Effector memory CD8-positive, alpha-beta T cell (primary cell): ENCODE measurements around the gene JAG1.

Experiments used
- ATAC-seq: fragments of 150-1000 bp; cut with Tn5 transposase; replicated peaks from 2 replicates; pipeline ENCODE4 v1.10.0; 2021; ENCODE audit warnings: mild to moderate bottlenecking, moderate library complexity
- DNase-seq, 3 experiments: peaks; one replicate each; pipeline ENCODE4 v3.0.0; 2021
- H3K27ac Mint-ChIP-seq, 2 donors: one replicate each; pipeline ENCODE4 v1.8.0; 2022; ENCODE audit warnings: mild to moderate bottlenecking in 2 of 2, mixed read lengths in 2 of 2, moderate library complexity in 2 of 2
- H3K27me3 Mint-ChIP-seq, 2 donors: one replicate each; pipeline ENCODE4 v1.8.0; 2022; ENCODE audit warnings: mixed read lengths in 2 of 2
- H3K36me3 Mint-ChIP-seq: one replicate; pipeline ENCODE4 v1.8.0; 2022; ENCODE audit warnings: mild to moderate bottlenecking, moderate library complexity, mixed read lengths; ENCODE audit not compliant: insufficient read depth
- H3K4me1 Mint-ChIP-seq, 2 donors: one replicate each; pipeline ENCODE4 v1.8.0; 2022; ENCODE audit warnings: low read depth in 2 of 2, mixed read lengths in 2 of 2
- H3K4me3 Mint-ChIP-seq, 2 donors: one replicate each; pipeline ENCODE4 v1.8.0; 2022; ENCODE audit warnings: mild to moderate bottlenecking in 2 of 2, mixed read lengths in 2 of 2, moderate library complexity in 2 of 2
- H3K9me3 Mint-ChIP-seq, 2 donors: one replicate each; pipeline ENCODE4 v1.8.0; 2022; ENCODE audit warnings: mixed read lengths in 2 of 2
- total RNA-seq, 9 experiments: gene quantifications; one replicate each; lab custom pipeline; 2026; lab: John Stamatoyannopoulos, UW

JAG1 gene
- total RNA-seq, result 0.23 to 4.9 (median 1.6) reads per million in 9 experiments

DNA sequence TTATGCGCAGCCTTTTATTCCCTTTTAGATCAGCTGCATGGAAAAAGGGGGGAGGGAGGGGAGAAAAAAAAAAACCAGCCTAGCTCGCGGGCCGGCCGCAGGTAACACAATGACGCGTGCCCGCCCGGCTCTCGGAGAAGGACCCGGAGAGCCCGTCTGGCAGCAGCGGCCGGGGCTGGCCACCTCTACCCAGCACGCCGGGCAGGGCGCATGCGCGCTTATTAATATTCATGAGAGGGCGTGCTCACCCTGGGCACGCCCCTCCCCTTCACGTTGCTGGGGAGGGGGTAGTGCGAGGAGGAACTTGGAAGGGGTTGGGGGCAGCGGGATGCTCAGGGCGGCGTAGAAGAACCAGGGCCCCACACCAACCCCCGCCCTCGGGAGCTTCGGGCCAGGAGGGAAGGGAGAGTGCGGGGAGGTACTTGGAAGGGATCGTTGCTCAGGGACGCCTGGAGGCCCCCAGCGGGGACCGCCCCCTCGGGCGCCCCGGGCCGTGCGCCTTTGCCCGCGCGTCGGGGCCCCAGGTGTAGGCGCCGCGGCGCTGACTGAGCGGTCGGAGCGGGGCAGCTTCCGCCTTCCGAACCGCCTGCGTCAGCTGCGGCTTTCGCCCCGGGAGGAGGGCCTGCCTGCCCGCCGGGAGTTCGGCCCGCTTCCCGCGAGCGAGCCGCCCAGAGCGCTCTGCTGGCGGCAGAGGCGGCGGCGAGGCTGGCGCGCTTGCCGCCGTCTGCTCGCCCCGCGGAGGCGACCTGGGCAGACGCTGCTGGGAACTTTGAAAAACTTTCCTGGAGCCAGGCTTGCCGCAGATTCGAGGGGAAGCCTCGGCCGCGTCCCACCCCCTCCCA is at the start of gene JAG1:
Gene JAG1 (minus strand): TSS at position 158 of the 842 bp plus-strand sequence. CDS start 469 bp downstream, outside the sequence.
- peak within 1 kb of the TSS; percentile 88 to 90 for H3K4me3 Mint-ChIP-seq
- ATAC-seq (peak; percentile 58), DNase-seq (peak in 2 of 3 experiments; percentile 15 to 23)
- peaks cover 67 to 89% of the 10 kb centered on the region in 2 donors for H3K27me3 Mint-ChIP-seq
- no peaks in the 10 kb centered on the region for H3K9me3 Mint-ChIP-seq
- peaks cover 3% of the 10 kb centered on the region for H3K36me3 Mint-ChIP-seq
- H3K4me1 Mint-ChIP-seq, result peaks cover 9 to 14% of the 10 kb centered on the region in 2 donors
- peak within 1 kb of the TSS in 1 of 2 donors; percentile 44 for H3K27ac Mint-ChIP-seq

DNA sequence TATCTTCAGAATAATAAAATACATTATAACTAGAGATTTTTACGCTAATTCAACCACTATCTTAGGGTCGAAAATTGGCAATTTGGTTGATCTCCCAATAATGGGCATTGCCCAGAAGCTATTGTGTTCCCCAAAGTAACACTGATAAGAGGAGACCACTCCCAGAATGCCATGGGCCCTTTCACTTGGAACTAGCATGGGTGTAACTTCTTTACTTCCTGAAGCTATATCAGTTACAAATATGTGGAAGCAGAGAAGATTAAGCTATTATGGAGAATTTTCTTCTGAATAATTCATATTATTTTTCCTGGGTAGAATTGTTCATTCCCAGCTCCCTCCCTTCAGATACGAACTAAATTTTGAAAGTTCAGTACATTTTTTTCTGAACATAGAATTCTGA is 48.2 kb upstream of the JAG1 start:
- no peak for ATAC-seq
- no peak overlapping the region for H3K27ac Mint-ChIP-seq
- DNase-seq, result no peak
- no peaks in the 10 kb centered on the region for H3K4me1 Mint-ChIP-seq
- H3K9me3 Mint-ChIP-seq, result no peaks in the 10 kb centered on the region
- no peaks in the 10 kb centered on the region for H3K36me3 Mint-ChIP-seq
- no peak overlapping the region for H3K4me3 Mint-ChIP-seq
- H3K27me3 Mint-ChIP-seq, result peaks cover 24 to 57% of the 10 kb centered on the region in 2 donors

GRCh38 chr20:10721137-10721896 is 47.5 kb upstream of the JAG1 start:
- H3K4me1 Mint-ChIP-seq, result no peaks in the 10 kb centered on the region
- DNase-seq (no peak), ATAC-seq (no peak)
- H3K4me3 Mint-ChIP-seq, result no peak overlapping the region
- peaks cover 24 to 58% of the 10 kb centered on the region in 2 donors for H3K27me3 Mint-ChIP-seq
- H3K36me3 Mint-ChIP-seq, result no peaks in the 10 kb centered on the region
- H3K9me3 Mint-ChIP-seq, result no peaks in the 10 kb centered on the region
- no peak overlapping the region for H3K27ac Mint-ChIP-seq

DNA sequence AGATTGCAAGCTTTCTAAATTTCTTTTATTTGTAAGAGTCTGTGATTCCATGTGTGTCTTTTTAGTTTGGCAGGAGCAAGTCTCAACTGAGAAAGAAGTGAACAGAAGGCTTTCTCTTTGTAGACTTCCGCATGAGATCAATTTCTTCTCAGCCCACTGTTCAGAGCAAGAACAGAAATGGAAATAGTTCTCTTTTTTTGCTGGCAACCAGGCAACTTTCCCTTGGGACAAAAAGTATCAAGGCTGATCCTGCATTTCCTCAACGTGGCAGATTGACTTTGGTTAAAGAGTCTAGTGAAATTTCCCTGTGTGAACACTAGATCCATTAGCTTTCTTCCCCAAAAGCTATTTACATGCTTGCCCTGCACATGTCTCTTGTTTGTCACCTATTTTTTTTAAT is 46.8 kb upstream of the JAG1 start:
- Mint-ChIP-seq H3K9me3 (no peaks in the 10 kb centered on the region), H3K27ac (no peak overlapping the region), H3K36me3 (no peaks in the 10 kb centered on the region), H3K4me1 (no peaks in the 10 kb centered on the region), H3K4me3 (no peak overlapping the region), H3K27me3 (peaks cover 24 to 54% of the 10 kb centered on the region in 2 donors)
- no peak for ATAC-seq
- no peak for DNase-seq

GRCh38 chr20:10719740-10720385 is 46.1 kb upstream of the JAG1 start:
- no peaks in the 10 kb centered on the region for H3K9me3 Mint-ChIP-seq
- H3K4me3 Mint-ChIP-seq, result no peak overlapping the region
- peaks cover 24 to 49% of the 10 kb centered on the region in 2 donors for H3K27me3 Mint-ChIP-seq
- no peak overlapping the region for H3K27ac Mint-ChIP-seq
- ATAC-seq (no peak), DNase-seq (no peak)
- no peaks in the 10 kb centered on the region for H3K36me3 Mint-ChIP-seq
- H3K4me1 Mint-ChIP-seq, result no peaks in the 10 kb centered on the region

- Mint-ChIP-seq H3K9me3 (no peaks in the 10 kb centered on the region), H3K36me3 (no peaks in the 10 kb centered on the region), H3K4me3 (no peak overlapping the region), H3K4me1 (no peaks in the 10 kb centered on the region), H3K27ac (no peak overlapping the region), H3K27me3 (peaks cover 31 to 52% of the 10 kb centered on the region in 2 donors)
- ATAC-seq (no peak), DNase-seq (no peak)
Measured at GRCh38 chr20:10718661-10719060, 44.9 kb upstream of the JAG1 start.

DNA sequence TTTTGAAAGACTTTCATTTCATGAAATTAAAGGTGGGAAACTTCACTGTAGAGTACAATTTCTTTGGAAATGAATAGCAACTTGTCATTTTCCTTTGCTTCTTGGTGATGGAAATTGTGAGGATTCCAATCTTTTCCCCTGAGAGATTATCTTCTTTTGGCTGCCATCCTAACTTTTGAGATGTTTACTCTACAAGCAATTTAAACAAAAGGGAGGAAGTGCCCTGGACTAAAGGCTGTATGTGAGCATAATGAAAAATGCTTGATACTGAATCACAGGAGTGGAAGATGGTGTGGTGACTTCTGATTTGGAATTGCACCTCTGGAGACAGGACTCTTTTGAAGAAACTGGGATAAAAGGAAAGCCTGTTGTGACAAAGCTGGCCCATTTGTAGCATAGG is 43.1 kb upstream of the JAG1 start:
- no peak for ATAC-seq
- Mint-ChIP-seq H3K36me3 (no peaks in the 10 kb centered on the region), H3K27me3 (peaks cover 26 to 42% of the 10 kb centered on the region in 2 donors), H3K9me3 (no peaks in the 10 kb centered on the region), H3K4me3 (no peak overlapping the region), H3K4me1 (no peaks in the 10 kb centered on the region), H3K27ac (no peak overlapping the region)
- DNase-seq, result no peak

GRCh38 chr20:10715035-10715434 is 41.2 kb upstream of the JAG1 start:
- DNase-seq (no peak), ATAC-seq (no peak)
- Mint-ChIP-seq H3K9me3 (no peaks in the 10 kb centered on the region), H3K27me3 (peaks cover 11 to 25% of the 10 kb centered on the region in 2 donors), H3K4me1 (no peaks in the 10 kb centered on the region), H3K27ac (no peak overlapping the region), H3K4me3 (no peak overlapping the region), H3K36me3 (no peaks in the 10 kb centered on the region)

GRCh38 chr20:10714236-10714975 is 40.6 kb upstream of the JAG1 start:
- Mint-ChIP-seq H3K4me3 (no peak overlapping the region), H3K9me3 (no peaks in the 10 kb centered on the region), H3K27me3 (peaks cover 8 to 23% of the 10 kb centered on the region in 2 donors), H3K36me3 (no peaks in the 10 kb centered on the region), H3K4me1 (no peaks in the 10 kb centered on the region), H3K27ac (no peak overlapping the region)
- no peak for DNase-seq
- no peak for ATAC-seq

GRCh38 chr20:10713161-10713560 is 39.4 kb upstream of the JAG1 start:
- DNase-seq (no peak), ATAC-seq (no peak)
- Mint-ChIP-seq H3K27ac (no peak overlapping the region), H3K4me3 (no peak overlapping the region), H3K4me1 (no peaks in the 10 kb centered on the region), H3K9me3 (no peaks in the 10 kb centered on the region), H3K36me3 (no peaks in the 10 kb centered on the region), H3K27me3 (peaks cover 8 to 23% of the 10 kb centered on the region in 2 donors)

DNA sequence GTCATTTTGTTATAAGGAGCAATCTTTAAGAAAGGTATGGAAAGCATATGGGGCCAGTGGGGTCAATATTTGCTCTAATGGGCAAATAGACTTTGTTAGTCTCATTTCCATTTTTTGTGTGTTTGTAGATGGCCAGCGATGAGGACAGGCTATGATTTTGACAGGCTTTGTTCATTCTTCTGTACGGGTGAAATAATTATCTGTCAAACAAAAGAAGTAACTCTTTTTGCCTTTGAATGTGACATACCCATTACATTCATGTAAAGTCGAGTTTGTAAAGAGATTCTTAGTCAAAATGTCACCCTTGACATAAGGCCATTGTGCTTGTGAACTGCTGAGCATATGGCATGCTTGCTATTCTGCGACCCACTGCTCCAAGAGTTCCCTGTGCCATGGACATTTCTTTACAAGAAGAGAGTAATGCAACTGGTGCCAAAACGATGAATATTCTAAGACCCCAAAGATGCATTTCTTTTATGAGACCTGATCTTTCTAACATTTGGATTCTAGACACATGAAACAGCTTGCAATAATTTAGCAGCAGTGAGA is 38.2 kb upstream of the JAG1 start:
- peaks cover 8 to 18% of the 10 kb centered on the region in 2 donors for H3K27me3 Mint-ChIP-seq
- ATAC-seq, result no peak
- no peaks in the 10 kb centered on the region for H3K36me3 Mint-ChIP-seq
- no peaks in the 10 kb centered on the region for H3K9me3 Mint-ChIP-seq
- no peaks in the 10 kb centered on the region for H3K4me1 Mint-ChIP-seq
- no peak for DNase-seq
- H3K4me3 Mint-ChIP-seq, result no peak overlapping the region
- no peak overlapping the region for H3K27ac Mint-ChIP-seq

- Mint-ChIP-seq H3K4me3 (no peak overlapping the region), H3K9me3 (peaks cover 0 to 4% of the 10 kb centered on the region in 2 donors)
Measured at GRCh38 chr20:10710991-10711775, 37.4 kb upstream of the JAG1 start.

More at GRCh38 chr20:10710991-10711775, 37.4 kb upstream of the JAG1 start:
- Mint-ChIP-seq H3K36me3 (no peaks in the 10 kb centered on the region), H3K27me3 (peaks cover 14% of the 10 kb centered on the region in 2 donors), H3K4me1 (no peaks in the 10 kb centered on the region), H3K27ac (no peak overlapping the region)
- ATAC-seq (no peak), DNase-seq (no peak)
